Spleen (tissue), 11 donors: ENCODE results near the gene RALB. TPM values are rescaled to one million over a fixed set of nuclear protein-coding genes. Genes with fewer than 3 reads are reported as not detected.
"Not testable (repeated sequence)": the region's sequence is repeated elsewhere in the genome, so short reads cannot be mapped to it uniquely, and the experiment has no call there.

Source experiments
- DNase-seq: peaks from one replicate; pipeline ENCODE4 v3.0.0-alpha.2; 2020
- H3K27ac ChIP-seq, 8 donors: fragments of 200-600 bp; sonication (generic) in 7 of 8; 1 replicate in 4 of 8; 2 replicates in 4 of 8; pipeline versions ENCODE4 v1.5.0 to v1.8.0; 2016 to 2021; ENCODE audit warnings: inconsistent platforms in 4 of 8, mild to moderate bottlenecking in 4 of 8, moderate library complexity in 1 of 8
- H3K27me3 ChIP-seq, 7 donors: fragments of 200-600 bp; sonication (generic) in 6 of 7; replicated peaks in 1 of 7; 1 replicate in 4 of 7; 2 replicates in 3 of 7; pipeline versions ENCODE4 v1.5.0 to v1.8.0; 2016 to 2021; ENCODE audit warnings: inconsistent platforms in 3 of 7, mild to moderate bottlenecking in 1 of 7
- H3K36me3 ChIP-seq, 6 donors: fragments of 200-600 bp; sonication (generic) in 5 of 6; 1 replicate in 4 of 6; 2 replicates in 2 of 6; pipeline versions ENCODE4 v1.5.0 to v1.8.0; 2016 to 2021; ENCODE audit warnings: inconsistent platforms in 2 of 6
- H3K4me1 ChIP-seq, 6 donors: fragments of 200-600 bp; sonication (generic) in 5 of 6; 1 replicate in 3 of 6; 2 replicates in 3 of 6; pipeline versions ENCODE4 v1.5.0 to v1.8.0; 2016 to 2021; ENCODE audit warnings: inconsistent platforms in 3 of 6
- H3K4me3 ChIP-seq, 8 donors: fragments of 200-600 bp; sonication (generic) in 7 of 8; 1 replicate in 4 of 8; 2 replicates in 4 of 8; pipeline versions ENCODE4 v1.5.0 to v1.8.0; 2016 to 2021; ENCODE audit warnings: inconsistent platforms in 4 of 8, mild to moderate bottlenecking in 4 of 8, moderate library complexity in 2 of 8
- H3K9me3 ChIP-seq, 8 donors: fragments of 200-600 bp; sonication (generic) in 7 of 8; 1 replicate in 4 of 8; 2 replicates in 4 of 8; pipeline versions ENCODE4 v1.5.0 to v1.8.0; 2016 to 2021; ENCODE audit warnings: inconsistent platforms in 4 of 8
- CTCF ChIP-seq, 11 experiments: fragments of 200-600 bp in 7 of 11; fragments of 450-650 bp in 4 of 11; sonication (generic) in 4 of 11; IDR thresholded peaks in 8 of 11; conservative IDR thresholded peaks in 3 of 11; 1 replicate in 7 of 11; 2 replicates in 4 of 11; pipeline versions ENCODE4 v1.4.0 to v1.8.0; 2016 to 2021; ENCODE audit warnings: antibody characterized with exemption in 11 of 11, inconsistent platforms in 4 of 11, mild to moderate bottlenecking in 1 of 11
- POLR2A ChIP-seq, 3 donors: fragments of 450-650 bp; IDR thresholded peaks; one replicate each; pipeline ENCODE4 v1.5.1; 2017; ENCODE audit warnings: antibody characterized with exemption in 3 of 3, mild to moderate bottlenecking in 1 of 3
- POLR2AphosphoS5 ChIP-seq, 3 donors: sonication (generic); formaldehyde crosslinking; IDR thresholded peaks; one replicate each; pipeline ENCODE4 v1.5.1; 2017; ENCODE audit warnings: antibody characterized with exemption in 3 of 3
- WGBS, 5 donors: extraction: QIAGEN DNeasy Blood & Tissue Kit in 3 of 5; methylation state at CpG; one replicate each; pipeline versions ENCODE4 v1.1.5 to v1.1.7; 2013 to 2018; 5-methylcytosine and 5-hydroxymethylcytosine counted together
- intact Hi-C: fragments of 100-400 bp; cut with DNase I; formaldehyde crosslinking; loops from one replicate; pipeline ENCODE4 v1.15.0; 2023; ENCODE audit warnings: low total_unique reads
- polyA plus RNA-seq, 3 donors: library from polyadenylated mRNA; stranded (reverse); fragments of 200-250 nt; gene quantifications; one replicate each; pipeline ENCODE4 v1.2.1, GENCODE V29; 2013
- total RNA-seq, 7 donors: library from RNA; depleted of rRNA in 3 of 7; stranded (reverse); fragments of >200 nt in 3 of 7; fragmentation: NEBNext Ultra II Directional in 4 of 7; extraction: Animal tissue kit (Norgen Biotek cat#: 25700) in 4 of 7; gene quantifications; one replicate each; pipeline versions ENCODE4 v1.1.0 to v1.2.1, GENCODE V29; 2016 to 2021
- donor health status: healthy with polysubstance abuse.
- donor health status: DM: no; HTN: no; CAD: no; lungs with moderate emphysema.
- donor health status: DM: no; HTN: no; CAD: no.
- donor health status: Bipolar disorder and iron deficiency.
- donor health status: healthy.
- donor health status: DM: no; HTN: no; CAD: no.
- donor health status: DM: yes; HTN: yes; CAD: no.

The RALB gene
- total and polyA plus RNA-seq, 10 donors: 26.6 to 126 (median 79.5) TPM

GRCh38 chr2:120233292-120233691, 19.4 kb upstream of the RALB start:
- peak overlapping the region in 7 of 8 donors; percentile 64 to 91 (median 88) for H3K27ac ChIP-seq
- intact Hi-C loops: no loop called here
- no peaks in the 10 kb centered on the region for H3K27me3 ChIP-seq
- 90 to 96% (median 94%) methylated on average over 5 of the region's 5 CpGs for WGBS, 5 donors
- peak; percentile 58 for DNase-seq
- H3K4me3 ChIP-seq: peak overlapping the region in 1 of 8 donors; percentile 69
- no peak for TF ChIP-seq CTCF (IDR thresholded peaks at IDR 0.05 in 8 of 11, conservative IDR thresholded peaks at IDR 0.05 in 3 of 11)
- no peak for TF ChIP-seq POLR2A (IDR thresholded peaks at IDR 0.05)
- no peak for TF ChIP-seq POLR2AphosphoS5 (IDR thresholded peaks at IDR 0.05)
- H3K4me1 ChIP-seq: peaks cover 20 to 56% (median 42%) of the 10 kb centered on the region in 6 donors
- no peaks in the 10 kb centered on the region for H3K9me3 ChIP-seq
- H3K36me3 ChIP-seq: no peaks in the 10 kb centered on the region

GRCh38 chr2:120235158-120235557, 17.5 kb upstream of the RALB start:
- H3K36me3 ChIP-seq, DNase-seq, intact Hi-C loops, H3K4me3 ChIP-seq, H3K9me3 ChIP-seq, H3K27me3 ChIP-seq, H3K27ac ChIP-seq: not testable (repeated sequence)
- 81 to 98% (median 95%) methylated on average over 2 of the region's 2 CpGs for WGBS, 5 donors
- H3K4me1 ChIP-seq: peaks cover 22 to 52% (median 39%) of the 10 kb centered on the region in 6 donors

DNA sequence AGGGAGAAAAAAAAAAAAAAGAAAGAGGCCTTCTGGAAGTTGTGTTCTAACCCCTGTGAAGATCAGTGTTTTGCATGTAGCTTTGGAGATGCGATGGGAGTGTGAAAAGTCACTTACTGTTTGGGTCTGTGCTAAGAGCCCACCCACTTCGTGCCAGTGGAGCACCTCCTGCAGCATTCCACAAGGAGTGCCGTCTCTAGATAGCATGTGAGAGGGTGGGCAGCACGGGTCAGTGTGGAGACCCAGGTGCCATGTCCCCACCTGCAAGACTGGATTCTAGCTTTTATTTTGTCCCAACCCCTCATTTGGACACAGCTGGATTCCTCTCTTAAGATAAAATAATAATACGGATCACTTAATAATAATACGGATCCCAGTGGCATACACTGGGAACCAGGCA, 17.0 kb upstream of the RALB start:
- Histone ChIP-seq H3K9me3 (no peaks in the 10 kb centered on the region), H3K4me1 (peaks cover 17 to 48% (median 34%) of the 10 kb centered on the region in 6 donors), H3K27me3 (no peaks in the 10 kb centered on the region), H3K27ac (no peak overlapping the region), H3K36me3 (no peaks in the 10 kb centered on the region), H3K4me3 (no peak overlapping the region)
- TF ChIP-seq CTCF (IDR thresholded peaks at IDR 0.05 in 8 of 11, conservative IDR thresholded peaks at IDR 0.05 in 3 of 11) (no peak), POLR2AphosphoS5 (IDR thresholded peaks at IDR 0.05) (no peak), POLR2A (IDR thresholded peaks at IDR 0.05) (no peak)
- 88 to 97% (median 93%) methylated on average over 6 of the region's 6 CpGs for WGBS, 5 donors
- peak; percentile 54 for DNase-seq
- intact Hi-C loops: no loop called here

DNA sequence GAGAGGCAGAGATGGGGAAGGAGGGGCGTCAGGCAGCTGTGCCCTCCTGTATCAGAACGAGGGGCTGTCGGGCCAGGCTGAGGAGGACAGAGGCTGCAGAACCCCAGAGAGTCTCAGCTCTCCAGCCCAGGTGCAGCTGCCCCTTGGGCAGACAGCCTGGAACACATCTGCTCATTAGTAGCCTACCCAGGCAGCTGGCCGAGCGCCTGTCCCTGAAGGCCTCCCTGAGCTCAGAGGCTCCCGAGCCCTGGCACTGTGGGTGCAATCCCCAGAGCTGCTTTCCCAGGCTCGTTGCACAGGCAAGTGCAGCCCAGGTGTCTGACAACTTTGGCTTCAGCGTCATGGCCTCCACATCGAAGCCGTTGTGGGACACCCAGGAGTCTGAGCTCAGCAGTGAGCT, 16.3 kb upstream of the RALB start:
- H3K27ac ChIP-seq: no peak overlapping the region
- DNase-seq: peak; percentile 68
- 86 to 95% (median 92%) methylated on average over 6 to 10 of the region's 10 CpGs for WGBS, 5 donors
- H3K4me1 ChIP-seq: peaks cover 13 to 42% (median 28%) of the 10 kb centered on the region in 6 donors
- no peaks in the 10 kb centered on the region for H3K27me3 ChIP-seq
- no peaks in the 10 kb centered on the region for H3K9me3 ChIP-seq
- no peak overlapping the region for H3K4me3 ChIP-seq
- H3K36me3 ChIP-seq: no peaks in the 10 kb centered on the region
- intact Hi-C loops: no loop called here
- no peak for TF ChIP-seq POLR2A (IDR thresholded peaks at IDR 0.05)
- no peak for TF ChIP-seq CTCF (IDR thresholded peaks at IDR 0.05 in 8 of 11, conservative IDR thresholded peaks at IDR 0.05 in 3 of 11)
- TF ChIP-seq POLR2AphosphoS5 (IDR thresholded peaks at IDR 0.05): no peak

DNA sequence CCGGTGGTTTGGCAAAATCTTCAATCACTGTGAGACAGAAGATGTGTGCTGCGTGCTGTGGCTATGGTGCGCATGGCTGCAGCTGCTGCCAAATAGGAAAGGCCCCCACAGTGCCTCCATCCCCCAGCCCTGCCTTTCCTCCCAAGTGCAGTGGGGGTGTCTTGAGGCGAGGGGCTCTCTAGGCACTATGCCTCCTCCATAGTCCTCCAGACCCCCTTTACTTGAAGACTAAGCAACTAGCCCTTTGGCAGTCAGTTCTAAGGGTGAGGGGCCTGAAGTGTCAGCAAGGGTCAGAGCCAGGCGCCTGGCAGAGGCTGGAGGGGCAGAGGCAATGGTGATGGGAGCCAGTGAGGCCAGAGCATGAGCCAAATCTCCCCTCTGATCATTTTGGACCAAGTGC, 15.9 kb upstream of the RALB start:
- Histone ChIP-seq H3K4me1 (peaks cover 8 to 40% (median 23%) of the 10 kb centered on the region in 6 donors), H3K27me3 (no peaks in the 10 kb centered on the region), H3K36me3 (no peaks in the 10 kb centered on the region), H3K4me3 (no peak overlapping the region), H3K27ac (no peak overlapping the region), H3K9me3 (no peaks in the 10 kb centered on the region)
- 75 to 98% (median 84%) methylated on average over 5 of the region's 5 CpGs for WGBS, 5 donors
- TF ChIP-seq CTCF (IDR thresholded peaks at IDR 0.05 in 8 of 11, conservative IDR thresholded peaks at IDR 0.05 in 3 of 11) (no peak), POLR2A (IDR thresholded peaks at IDR 0.05) (no peak), POLR2AphosphoS5 (IDR thresholded peaks at IDR 0.05) (no peak)
- intact Hi-C loops: no loop called here
- peak; percentile 61 for DNase-seq
